HEK293 (cell line): ENCODE measurements around the gene CIROP.

Source experiments
- AEBP2 ChIP-seq: fragments of 450-650 bp; formaldehyde crosslinking; IDR thresholded peaks from 2 replicates; pipeline ENCODE4 v1.5.1; 2016; ENCODE audit warnings: missing biosample characterization, missing genetic modification characterization, borderline replicate concordance
- CTCF ChIP-seq: fragments of 450-650 bp; formaldehyde crosslinking; IDR thresholded peaks from 2 replicates; pipeline ENCODE4 v1.5.1; 2016; ENCODE audit warnings: missing biosample characterization, missing genetic modification characterization
- PRDM2 ChIP-seq: fragments of 450-650 bp; formaldehyde crosslinking; IDR thresholded peaks from 2 replicates; pipeline ENCODE4 v1.5.1; 2016; ENCODE audit warnings: missing biosample characterization, missing genetic modification characterization, borderline replicate concordance
- RBAK ChIP-seq: fragments of 450-650 bp; formaldehyde crosslinking; IDR thresholded peaks from 2 replicates; pipeline ENCODE4 v1.5.1; 2016; ENCODE audit warnings: missing biosample characterization, missing genetic modification characterization
- ZBTB10 ChIP-seq: fragments of 450-650 bp; formaldehyde crosslinking; IDR thresholded peaks from 2 replicates; pipeline ENCODE4 v1.5.1; 2016; ENCODE audit warnings: missing biosample characterization, missing genetic modification characterization
- ZFHX2 ChIP-seq: fragments of 450-650 bp; formaldehyde crosslinking; conservative IDR thresholded peaks from 2 replicates; pipeline ENCODE4 v1.5.1; 2016; ENCODE audit warnings: missing biosample characterization, missing genetic modification characterization
- ZFP41 ChIP-seq: fragments of 450-650 bp; formaldehyde crosslinking; IDR thresholded peaks from 2 replicates; pipeline ENCODE4 v1.5.1; 2016; ENCODE audit warnings: missing biosample characterization, missing genetic modification characterization, borderline replicate concordance
- ZNF138 ChIP-seq: fragments of 450-650 bp; formaldehyde crosslinking; IDR thresholded peaks from 2 replicates; pipeline ENCODE4 v1.5.1; 2016; ENCODE audit warnings: missing biosample characterization, missing genetic modification characterization, borderline replicate concordance
- ZNF155 ChIP-seq: fragments of 450-650 bp; formaldehyde crosslinking; IDR thresholded peaks from 2 replicates; pipeline ENCODE4 v1.5.1; 2016; ENCODE audit warnings: missing biosample characterization, missing genetic modification characterization
- ZNF202 ChIP-seq: fragments of 450-650 bp; formaldehyde crosslinking; IDR thresholded peaks from 2 replicates; pipeline ENCODE4 v1.5.1; 2016; ENCODE audit warnings: missing biosample characterization, missing genetic modification characterization, borderline replicate concordance
- ZNF362 ChIP-seq: fragments of 450-650 bp; formaldehyde crosslinking; IDR thresholded peaks from 2 replicates; pipeline ENCODE4 v1.5.1; 2016; ENCODE audit warnings: missing biosample characterization, missing genetic modification characterization
- ZNF433 ChIP-seq: fragments of 450-650 bp; formaldehyde crosslinking; IDR thresholded peaks from 2 replicates; pipeline ENCODE4 v1.5.1; 2016; ENCODE audit warnings: missing biosample characterization, missing genetic modification characterization, low read depth
- ZNF48 ChIP-seq: fragments of 450-650 bp; formaldehyde crosslinking; IDR thresholded peaks from 2 replicates; pipeline ENCODE4 v1.5.1; 2016; ENCODE audit warnings: missing biosample characterization, missing genetic modification characterization
- ZNF513 ChIP-seq: fragments of 450-650 bp; IDR thresholded peaks from 2 replicates; pipeline ENCODE4 v1.5.1; 2018; ENCODE audit warnings: missing biosample characterization, missing genetic modification characterization
- ZNF585B ChIP-seq: fragments of 450-650 bp; formaldehyde crosslinking; IDR thresholded peaks from 2 replicates; pipeline ENCODE4 v1.5.1; 2016; ENCODE audit warnings: missing biosample characterization, missing genetic modification characterization
- ZNF600 ChIP-seq: fragments of 450-650 bp; formaldehyde crosslinking; IDR thresholded peaks from 2 replicates; pipeline ENCODE4 v1.5.1; 2016; ENCODE audit warnings: missing biosample characterization, missing genetic modification characterization
- ZNF610 ChIP-seq: fragments of 450-650 bp; formaldehyde crosslinking; IDR thresholded peaks from 2 replicates; pipeline ENCODE4 v1.5.1; 2016; ENCODE audit warnings: missing biosample characterization, missing genetic modification characterization, borderline replicate concordance
- ZNF639 ChIP-seq: fragments of 450-650 bp; formaldehyde crosslinking; IDR thresholded peaks from 2 replicates; pipeline ENCODE4 v1.5.1; 2016; ENCODE audit warnings: missing biosample characterization, missing genetic modification characterization
- ZNF645 ChIP-seq: fragments of 450-650 bp; formaldehyde crosslinking; IDR thresholded peaks from 2 replicates; pipeline ENCODE4; 2016; ENCODE audit warnings: missing biosample characterization, missing genetic modification characterization
- ZNF677 ChIP-seq: fragments of 450-650 bp; IDR thresholded peaks from 2 replicates; pipeline ENCODE4 v1.5.0; 2018; ENCODE audit warnings: missing biosample characterization, mild to moderate bottlenecking, missing genetic modification characterization, moderate library complexity

Gene CIROP

GRCh38 chr14:23057757-23058653 lies 46.8 kb downstream of the CIROP start (continued):
- TF ChIP-seq ZNF513 (no peak), ZNF202 (tag by site-specific recombination) (no peak), ZFHX2 (0 out of 2 replicates have a peak, but pooled peaks have one; percentile 37), ZFP41 (tag by site-specific recombination) (no peak), ZNF600 (tag by site-specific recombination) (peak; percentile 99), RBAK (tag by site-specific recombination) (no peak), ZNF610 (tag by site-specific recombination) (peak; percentile 64; the same call in 1 of the 2 replicates), ZNF362 (tag by site-specific recombination) (no peak), ZNF639 (tag by site-specific recombination) (no peak; the same call in 1 of the 2 replicates), ZNF48 (tag by site-specific recombination) (no peak), ZNF677 (tag by site-specific recombination) (no peak), ZNF138 (tag by site-specific recombination) (no peak), ZNF433 (tag by site-specific recombination) (no peak), ZNF155 (tag by site-specific recombination) (no peak), ZNF585B (tag by site-specific recombination) (no peak), ZNF645 (tag by site-specific recombination) (no peak), AEBP2 (tag by site-specific recombination) (no peak), PRDM2 (tag by site-specific recombination) (no peak), CTCF (tag by site-specific recombination) (peak; percentile 96), ZBTB10 (tag by site-specific recombination) (peak; percentile 65)
